WERI-Rb-1 (cell line): ENCODE measurements around the gene LRRIQ3.

Source experiments
- DNase-seq: peaks from one replicate; pipeline ENCODE4 v3.0.0-alpha.2; 2020
- H3K27ac ChIP-seq: fragments of 250-450 bp; sonication (Bioruptor Pico); 2 replicates; pipeline ENCODE4 v1.5.1; 2020; ENCODE audit warnings: mild to moderate bottlenecking, moderate library complexity
- H3K27me3 ChIP-seq: fragments of 250-450 bp; sonication (Bioruptor Pico); 2 replicates; pipeline ENCODE4 v1.5.1; 2021; ENCODE audit warnings: mild to moderate bottlenecking, low read depth, moderate library complexity; ENCODE audit not compliant: insufficient read depth, severe bottlenecking
- H3K36me3 ChIP-seq: fragments of 250-450 bp; sonication (Bioruptor Pico); 2 replicates; pipeline ENCODE4 v1.5.1; 2020; ENCODE audit warnings: mild to moderate bottlenecking, moderate library complexity
- H3K4me3 ChIP-seq: 2 replicates; pipeline ENCODE4 v1.5.1; 2011; ENCODE audit warnings: low read depth, mild to moderate bottlenecking, control low read depth, low read length
- H3K9me3 ChIP-seq: fragments of 250-450 bp; sonication (Bioruptor Pico); 2 replicates; pipeline ENCODE4 v1.5.1; 2021; ENCODE audit warnings: mild to moderate bottlenecking, moderate library complexity; ENCODE audit not compliant: severe bottlenecking
- CTCF ChIP-seq: IDR thresholded peaks from 2 replicates; pipeline ENCODE4 v1.5.1; 2011; ENCODE audit warnings: low read depth, mild to moderate bottlenecking, control low read depth, inconsistent platforms, low read length

Gene LRRIQ3

DNA sequence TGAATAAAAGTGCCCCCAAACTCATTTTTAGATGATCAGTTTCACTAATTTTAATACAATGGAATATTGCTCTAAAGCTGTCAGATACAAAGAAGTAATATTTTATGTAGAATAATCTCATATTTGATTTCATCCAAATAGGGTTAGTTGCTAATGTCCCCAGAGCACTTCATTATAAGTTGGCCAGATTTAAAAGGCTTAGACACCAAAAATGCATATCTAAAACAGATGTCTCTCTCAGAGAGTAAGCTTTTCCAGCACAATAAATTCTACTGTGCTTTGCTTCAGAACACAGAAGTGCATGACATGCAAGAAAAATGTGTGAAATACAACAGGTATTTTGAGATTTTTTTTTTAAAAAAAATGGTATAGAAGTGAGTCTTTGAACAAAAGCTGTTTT lies 194.2 kb downstream of the LRRIQ3 start:
- no peak for DNase-seq
- Histone ChIP-seq H3K27me3 (no peaks in the 10 kb centered on the region), H3K36me3 (no peaks in the 10 kb centered on the region), H3K4me3 (no peak overlapping the region), H3K27ac (no peak overlapping the region), H3K9me3 (no peaks in the 10 kb centered on the region)
- no peak for TF ChIP-seq CTCF

DNA sequence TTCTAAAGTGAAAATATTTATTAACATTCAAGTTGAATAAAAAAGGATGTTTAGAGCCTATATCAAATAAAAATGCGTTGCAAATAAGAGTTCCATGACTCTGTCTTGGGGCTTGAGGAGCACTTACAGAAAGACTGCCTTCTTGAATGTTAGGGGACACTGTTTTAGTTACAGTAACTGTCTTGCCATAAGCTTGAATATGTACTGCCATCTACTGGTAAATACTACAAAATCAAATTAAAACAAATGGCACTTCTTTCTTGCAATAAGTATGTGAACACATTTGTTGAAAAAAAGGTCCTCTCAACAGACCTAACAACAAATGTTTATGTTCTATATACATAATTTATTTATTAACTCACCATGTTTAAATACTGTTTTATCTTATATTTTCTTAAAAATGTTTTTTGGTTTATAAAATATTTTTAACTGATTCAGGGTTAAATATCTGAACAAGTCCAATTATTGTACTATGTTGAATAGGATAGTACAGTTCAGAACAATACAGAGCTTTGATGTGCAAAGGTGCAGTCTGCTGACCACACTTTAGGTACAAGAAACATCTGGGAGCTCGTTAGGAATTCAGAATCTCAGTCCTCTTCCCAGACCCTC lies 199.5 kb downstream of the LRRIQ3 start:
- Histone ChIP-seq H3K36me3 (no peaks in the 10 kb centered on the region), H3K4me3 (no peak overlapping the region), H3K27me3 (no peaks in the 10 kb centered on the region), H3K27ac (no peak overlapping the region), H3K9me3 (no peaks in the 10 kb centered on the region)
- no peak for DNase-seq
- 0 out of 2 replicates have a peak, but pooled peaks have one; percentile 17 for TF ChIP-seq CTCF

DNA sequence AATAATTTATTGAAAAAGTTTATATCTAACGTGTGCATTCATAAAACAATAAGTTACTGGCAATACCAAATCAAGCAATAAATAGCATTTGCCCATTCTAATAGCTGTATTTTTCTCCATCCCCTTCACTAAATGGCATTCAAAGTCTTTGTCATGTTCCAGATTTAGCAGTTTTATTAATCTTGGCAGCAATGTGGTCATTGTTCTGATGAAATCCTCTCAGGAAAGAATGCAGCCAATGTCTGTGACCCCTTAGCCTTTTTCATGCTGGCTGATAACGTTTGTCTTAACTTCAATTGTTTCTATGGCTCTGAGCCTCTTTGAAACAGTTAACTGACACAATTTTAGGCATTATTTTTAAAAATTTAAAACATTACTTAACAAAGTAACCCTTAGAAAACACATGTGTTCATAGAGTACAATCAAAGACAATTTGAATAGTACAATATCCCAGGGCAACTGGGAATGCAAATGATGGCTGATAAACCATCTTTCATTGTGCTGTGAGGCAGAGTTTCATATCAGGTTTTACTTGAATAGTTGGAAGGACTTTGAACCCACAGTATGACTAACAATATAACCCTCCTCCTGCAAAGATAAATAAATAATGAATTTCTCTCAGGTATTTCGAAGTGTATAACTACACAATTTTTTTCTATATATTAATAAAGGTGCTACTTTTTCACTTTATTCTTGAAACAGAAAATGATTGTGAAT lies 217.5 kb downstream of the LRRIQ3 start:
- Histone ChIP-seq H3K27me3 (no peaks in the 10 kb centered on the region), H3K9me3 (no peaks in the 10 kb centered on the region), H3K4me3 (no peak overlapping the region), H3K27ac (no peak overlapping the region), H3K36me3 (no peaks in the 10 kb centered on the region)
- no peak for DNase-seq
- TF ChIP-seq CTCF: no peak

GRCh38 chr1:73979684-73980083 lies 218.3 kb downstream of the LRRIQ3 start:
- Histone ChIP-seq H3K4me3 (no peak overlapping the region), H3K9me3 (no peaks in the 10 kb centered on the region), H3K27me3 (no peaks in the 10 kb centered on the region), H3K36me3 (no peaks in the 10 kb centered on the region), H3K27ac (no peak overlapping the region)
- no peak for TF ChIP-seq CTCF
- DNase-seq: no peak

GRCh38 chr1:73978964-73979363 lies 219.0 kb downstream of the LRRIQ3 start:
- DNase-seq: no peak
- H3K4me3 ChIP-seq: no peak overlapping the region
- H3K27ac ChIP-seq: no peak overlapping the region
- no peaks in the 10 kb centered on the region for H3K27me3 ChIP-seq
- no peaks in the 10 kb centered on the region for H3K9me3 ChIP-seq
- H3K36me3 ChIP-seq: no peaks in the 10 kb centered on the region
- no peak for TF ChIP-seq CTCF
